SKM-1 (cell line): Measurements from ENCODE around the gene OTOS.
A peak's percentile ranks its signal among the peaks of the same experiment; 100 is the strongest.

Experiments
- DNase-seq: peaks from one replicate; lab custom pipeline; 2025; ENCODE audit not compliant: unreplicated experiment; lab: John Stamatoyannopoulos, UW

Gene OTOS

GRCh38 chr2:240153418-240153817 is 13.0 kb upstream of the OTOS start:
- no peak for DNase-seq

- DNase-seq: no peak
Measured at GRCh38 chr2:240151477-240152031, 11.1 kb upstream of the OTOS start.

- DNase-seq: no peak
Measured at GRCh38 chr2:240149943-240150784, 9.7 kb upstream of the OTOS start.

GRCh38 chr2:240147911-240148587 is 7.6 kb upstream of the OTOS start:
- no peak for DNase-seq

- DNase-seq: no peak
Measured at GRCh38 chr2:240147382-240147781, 6.9 kb upstream of the OTOS start.

- DNase-seq: no peak
Measured at GRCh38 chr2:240146627-240147278, 6.3 kb upstream of the OTOS start.

- DNase-seq: no peak
Measured at GRCh38 chr2:240146141-240146561, 5.7 kb upstream of the OTOS start.

GRCh38 chr2:240145461-240145860 is 5.0 kb upstream of the OTOS start:
- DNase-seq: no peak

GRCh38 chr2:240144649-240145261 is 4.3 kb upstream of the OTOS start:
- DNase-seq: no peak

- DNase-seq: peak; percentile 11
Measured at GRCh38 chr2:240143801-240144648, 3.6 kb upstream of the OTOS start.

GRCh38 chr2:240143276-240143675 is 2.8 kb upstream of the OTOS start:
- no peak for DNase-seq

GRCh38 chr2:240142859-240143258 is 2.4 kb upstream of the OTOS start:
- no peak for DNase-seq

- DNase-seq: no peak
Measured at GRCh38 chr2:240142256-240142775, 1.9 kb upstream of the OTOS start.

GRCh38 chr2:240141736-240142135 is 1.3 kb upstream of the OTOS start:
- DNase-seq: no peak

- no peak for DNase-seq
Measured at GRCh38 chr2:240140920-240141319, 462 bp upstream of the OTOS start.

- DNase-seq: no peak
Measured at GRCh38 chr2:240139666-240140393, 628 bp downstream of the OTOS start.

GRCh38 chr2:240139011-240139441 is 1.4 kb downstream of the OTOS start:
- no peak for DNase-seq

GRCh38 chr2:240138254-240138984 is 2.0 kb downstream of the OTOS start:
- no peak for DNase-seq
